Measurements from ENCODE around the gene CNTN2. TPM values are rescaled to one million over a fixed set of nuclear protein-coding genes. Genes with fewer than 3 reads are reported as not detected.

The CNTN2 gene
- total RNA-seq, 1 donor from 2014 or later, result 0.30 TPM

DNA sequence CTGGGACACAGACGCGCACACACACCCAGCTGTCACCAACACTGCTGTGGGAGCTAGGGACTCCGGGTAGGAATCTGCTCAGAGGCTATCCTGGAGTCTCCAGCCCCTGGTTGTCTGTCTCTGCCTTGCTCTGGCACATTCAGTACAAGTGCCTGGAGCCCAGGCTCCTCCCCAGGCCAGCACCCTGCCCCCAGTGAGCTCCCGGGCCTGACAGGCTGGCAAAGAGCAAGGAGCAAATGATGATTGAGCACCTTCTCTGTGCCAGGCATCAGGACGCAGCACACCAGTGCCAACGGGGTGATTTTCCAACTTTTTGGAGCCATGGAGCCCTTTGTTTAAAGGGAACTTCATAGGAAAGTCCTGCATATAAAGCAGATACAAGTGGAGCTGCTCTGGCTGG, 6.5 kb downstream of the CNTN2 start:
- DNase-seq (ENCODE audit: low spot score), result no peak
- intact Hi-C loops (cut with DNase I), result no loop called here

DNA sequence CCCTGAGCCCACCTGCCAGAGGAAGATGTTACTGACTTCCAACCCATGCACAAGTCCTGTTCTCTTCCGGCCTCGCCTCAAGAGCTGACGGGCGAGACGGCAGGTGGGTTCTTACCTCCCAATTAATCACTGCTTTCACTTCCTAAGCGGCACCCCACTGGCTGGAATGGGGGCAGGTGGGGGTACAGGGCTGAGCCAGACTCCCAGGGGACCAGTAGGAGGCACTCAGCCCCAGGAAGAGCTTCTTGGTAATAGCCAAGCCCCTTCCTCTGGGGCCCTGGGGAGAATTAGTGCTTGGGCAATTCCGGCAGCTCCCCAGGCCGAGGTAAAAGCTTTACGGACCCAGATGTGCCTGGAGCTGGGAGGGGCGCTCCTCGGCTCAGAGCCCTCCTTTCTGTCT, 9.7 kb downstream of the CNTN2 start:
- intact Hi-C loops (cut with DNase I), result no loop called here
- DNase-seq (ENCODE audit: low spot score), result no peak

DNA sequence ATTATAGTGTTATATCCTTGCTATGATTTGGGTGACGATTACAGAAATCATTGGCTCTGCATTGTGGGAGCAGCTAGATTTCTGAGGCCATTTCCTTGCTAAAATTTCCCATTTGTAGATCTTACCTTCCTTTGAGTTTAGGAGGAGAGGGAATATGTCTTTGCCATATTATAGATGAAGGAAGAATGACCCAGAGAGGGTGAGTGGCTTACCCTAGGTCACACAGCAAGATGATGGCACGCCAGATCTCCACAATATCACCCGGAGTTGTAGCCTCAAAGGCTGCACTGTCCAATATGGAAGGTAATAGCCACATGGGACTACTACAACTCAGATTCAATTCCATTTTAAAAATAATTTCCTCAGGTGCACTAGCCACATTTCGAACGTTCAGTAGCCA, 10.3 kb downstream of the CNTN2 start:
- DNase-seq (ENCODE audit: low spot score), result no peak
- intact Hi-C loops (cut with DNase I), result no loop called here

DNA sequence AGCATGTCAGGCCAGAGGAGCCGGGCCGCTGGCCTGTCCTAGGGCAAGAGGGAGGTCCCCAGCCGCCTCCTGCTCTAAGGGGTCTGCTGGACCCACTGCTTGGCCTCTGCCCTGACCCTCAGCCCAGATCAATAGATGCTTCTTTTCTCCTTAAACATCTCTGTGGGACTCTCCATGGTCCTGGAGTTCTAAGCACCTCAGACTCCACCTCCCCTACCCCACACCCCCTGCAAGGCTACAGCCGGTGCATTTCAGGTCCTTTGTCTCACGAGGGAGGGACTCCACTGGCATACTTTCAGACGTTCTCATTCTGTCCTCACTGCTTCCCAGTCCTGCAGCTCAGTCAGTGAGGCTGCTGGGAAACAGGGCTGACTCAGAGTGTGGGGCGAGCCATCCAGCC, 11.0 kb downstream of the CNTN2 start:
- intact Hi-C loops (cut with DNase I), result no loop called here
- no peak for DNase-seq (ENCODE audit: low spot score)

DNA sequence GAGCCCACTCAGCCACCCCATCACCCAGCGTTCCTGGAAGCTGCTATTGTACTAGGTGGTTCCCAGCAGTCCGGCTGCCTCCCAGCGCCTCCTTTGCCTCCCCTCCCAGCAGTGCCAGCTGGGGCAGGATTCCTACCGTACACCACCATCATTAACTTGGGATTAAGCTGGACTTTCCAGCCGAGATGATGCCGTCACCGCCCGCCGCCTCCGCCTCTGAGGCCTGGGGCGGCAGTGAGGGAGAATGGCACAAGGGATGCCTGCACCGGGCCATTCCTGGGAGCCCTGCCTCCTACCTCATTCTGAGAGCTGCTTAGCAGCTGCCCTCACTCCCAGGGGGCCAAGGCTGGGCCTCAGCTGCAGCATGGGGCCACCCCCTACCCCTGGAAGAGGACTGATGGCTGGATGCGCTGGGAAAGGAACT, 13.2 kb downstream of the CNTN2 start:
- intact Hi-C loops (cut with DNase I), result no loop called here
- DNase-seq (ENCODE audit: low spot score), result no peak

DNA sequence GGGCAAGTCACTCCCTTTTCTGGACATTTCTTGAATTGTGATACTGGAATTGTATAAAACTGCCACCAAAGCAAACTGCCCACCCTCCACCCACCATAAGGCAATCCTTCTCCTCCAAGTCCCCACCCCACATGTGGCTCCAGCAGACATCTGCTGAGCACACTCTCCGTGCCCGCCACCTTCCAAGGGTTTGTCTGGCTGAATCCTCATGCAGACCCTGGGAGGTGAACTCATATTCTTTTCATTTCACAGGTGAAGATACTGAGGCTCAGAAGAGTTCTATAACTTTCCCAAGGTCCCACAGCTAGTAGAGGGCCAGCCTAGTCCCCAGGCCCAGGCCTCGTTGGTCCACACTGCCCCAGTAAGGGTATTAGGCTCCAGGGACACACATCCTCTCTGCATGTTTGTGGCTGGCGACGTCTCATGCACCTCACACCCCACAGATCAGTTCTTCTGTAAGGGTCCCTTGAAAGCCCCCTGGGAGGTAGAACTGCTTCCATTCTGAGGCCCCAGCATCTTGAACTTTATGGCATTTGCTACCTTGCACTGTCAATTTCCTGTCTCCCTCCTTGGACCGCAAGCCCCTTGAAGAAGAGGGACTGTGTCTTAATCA, 14.1 kb downstream of the CNTN2 start:
- intact Hi-C loops (cut with DNase I), result no loop called here
- DNase-seq (ENCODE audit: low spot score), result no peak

DNA sequence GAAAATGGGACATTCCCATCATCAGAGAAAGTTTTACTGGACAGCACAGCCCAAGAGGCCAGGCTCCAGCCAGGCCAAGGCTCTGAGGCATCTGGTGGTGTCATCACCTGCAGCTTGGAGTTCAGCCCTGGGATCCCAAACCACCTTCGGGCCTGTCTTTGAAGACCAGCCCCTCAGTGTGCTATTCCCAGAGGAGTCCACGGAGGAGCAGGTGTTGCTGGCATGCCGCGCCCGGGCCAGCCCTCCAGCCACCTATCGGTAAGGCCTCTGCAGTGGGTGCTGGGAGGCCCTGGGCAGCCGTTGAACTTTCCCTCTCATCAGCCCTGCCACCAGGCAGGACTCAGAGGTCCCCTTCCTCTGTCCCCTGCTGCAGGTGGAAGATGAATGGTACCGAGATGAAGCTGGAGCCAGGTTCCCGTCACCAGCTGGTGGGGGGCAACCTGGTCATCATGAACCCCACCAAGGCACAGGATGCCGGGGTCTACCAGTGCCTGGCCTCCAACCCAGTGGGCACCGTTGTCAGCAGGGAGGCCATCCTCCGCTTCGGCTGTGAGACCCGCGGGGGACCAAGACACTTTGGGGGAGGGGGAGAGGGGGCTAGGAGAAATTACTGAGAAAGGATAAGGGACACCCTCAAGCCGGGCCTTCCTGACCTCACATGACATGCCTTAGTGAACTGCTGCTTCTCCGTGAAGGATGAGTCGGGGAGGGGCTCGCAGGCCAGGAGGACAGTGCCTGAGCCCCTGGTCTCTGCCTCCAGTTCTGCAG, 15.0 kb downstream of the CNTN2 start:
- no peak for DNase-seq (ENCODE audit: low spot score)
- intact Hi-C loops (cut with DNase I), result no loop called here

DNA sequence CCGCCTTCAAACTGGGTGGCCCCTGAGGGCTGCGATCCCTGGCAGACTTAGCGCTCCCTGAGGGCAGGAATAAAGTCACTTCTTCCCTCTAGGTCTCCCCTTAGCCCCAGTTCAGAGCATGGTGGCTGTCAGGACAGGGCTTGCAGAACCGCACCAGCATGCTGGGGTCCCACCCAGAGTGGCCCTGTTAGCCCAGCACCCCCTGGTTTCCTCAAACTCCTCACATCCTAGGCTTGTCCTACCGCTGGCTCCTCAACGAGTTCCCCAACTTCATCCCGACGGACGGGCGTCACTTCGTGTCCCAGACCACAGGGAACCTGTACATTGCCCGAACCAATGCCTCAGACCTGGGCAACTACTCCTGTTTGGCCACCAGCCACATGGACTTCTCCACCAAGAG, 15.8 kb downstream of the CNTN2 start:
- intact Hi-C loops (cut with DNase I), result no loop called here
- no peak for DNase-seq (ENCODE audit: low spot score)

DNA sequence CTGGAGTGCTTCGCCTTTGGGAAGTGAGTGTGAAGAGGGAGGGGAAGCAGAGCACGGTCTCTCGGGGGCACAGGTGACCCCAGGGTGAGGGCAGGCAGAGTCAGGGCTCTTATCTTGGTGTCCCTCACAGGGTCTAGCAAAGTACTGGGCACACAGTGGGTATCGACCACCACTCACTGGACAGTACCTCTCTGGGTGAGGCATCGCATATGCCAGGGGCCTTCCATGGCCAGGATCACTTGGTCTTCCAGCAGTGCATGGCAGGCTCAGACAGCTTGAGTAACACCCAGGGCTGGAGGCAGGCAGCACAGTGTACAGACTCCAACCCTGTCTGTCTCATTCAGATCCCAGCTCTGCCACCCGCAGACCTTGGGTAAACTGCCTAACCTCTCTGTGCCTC, 16.6 kb downstream of the CNTN2 start:
- intact Hi-C loops (cut with DNase I), result loop anchor here (2.0 to 10.0 kb wide), 2 partner anchors 83 to 255 kb away; no protein-coding TSS in a partner anchor
- DNase-seq (ENCODE audit: low spot score), result no peak

DNA sequence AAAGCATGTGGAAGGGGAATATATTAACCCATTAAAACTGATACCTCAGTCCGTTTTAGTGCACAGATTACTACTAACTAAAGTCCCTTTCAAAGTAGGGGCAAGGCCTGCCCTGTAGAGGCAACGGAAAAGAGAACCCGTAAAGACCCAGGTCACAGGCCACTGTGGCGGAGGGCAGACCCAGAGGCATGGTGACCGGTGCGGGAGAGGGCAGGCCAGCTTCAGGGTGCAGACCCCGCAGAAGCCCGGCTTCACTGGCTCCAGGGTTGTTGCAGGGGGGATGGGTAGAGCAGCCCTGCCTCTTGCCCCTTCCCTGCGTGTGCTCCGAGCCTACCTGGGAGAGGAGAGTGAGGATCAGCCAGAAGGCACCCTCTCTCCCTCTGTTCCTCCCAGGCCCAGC, 17.7 kb downstream of the CNTN2 start:
- no peak for DNase-seq (ENCODE audit: low spot score)
- intact Hi-C loops (cut with DNase I), result loop anchor here (1.0 to 10.0 kb wide), 3 partner anchors 71 to 256 kb away; no protein-coding TSS in a partner anchor

DNA sequence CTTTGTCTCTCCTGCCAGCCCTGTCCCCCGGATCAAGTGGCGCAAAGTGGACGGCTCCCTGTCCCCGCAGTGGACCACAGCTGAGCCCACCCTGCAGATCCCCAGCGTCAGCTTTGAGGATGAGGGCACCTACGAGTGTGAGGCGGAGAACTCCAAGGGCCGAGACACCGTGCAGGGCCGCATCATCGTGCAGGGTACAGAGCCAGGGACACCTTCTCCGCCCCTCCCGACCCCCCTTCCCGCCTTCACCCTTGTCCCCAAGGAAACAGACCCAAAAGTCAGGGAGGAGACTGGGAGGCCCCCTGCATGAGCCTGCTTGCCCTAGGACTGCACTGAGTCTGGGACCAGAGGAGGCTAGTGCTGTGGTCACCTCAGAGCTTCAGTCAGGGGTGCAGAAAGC, 18.2 kb downstream of the CNTN2 start:
- DNase-seq (ENCODE audit: low spot score), result no peak
- intact Hi-C loops (cut with DNase I), result loop anchor here (1.0 to 10.0 kb wide), 3 partner anchors 72 to 256 kb away; no protein-coding TSS in a partner anchor

DNA sequence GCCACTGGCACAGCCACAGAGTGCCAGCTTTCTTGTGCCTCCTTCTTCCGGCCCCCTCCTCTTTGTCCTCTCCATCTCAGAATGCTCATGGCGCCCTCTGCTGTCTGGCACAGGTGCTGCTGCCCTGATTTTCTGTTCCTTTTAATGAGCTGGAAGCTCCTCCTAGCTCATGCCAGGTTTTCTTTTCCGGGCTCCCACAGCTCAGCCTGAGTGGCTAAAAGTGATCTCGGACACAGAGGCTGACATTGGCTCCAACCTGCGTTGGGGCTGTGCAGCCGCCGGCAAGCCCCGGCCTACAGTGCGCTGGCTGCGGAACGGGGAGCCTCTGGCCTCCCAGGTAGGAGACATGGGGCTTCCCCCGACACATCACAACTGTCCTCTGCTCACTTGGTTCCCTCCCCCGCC, 18.7 kb downstream of the CNTN2 start:
- DNase-seq (ENCODE audit: low spot score), result peak; percentile 88
- intact Hi-C loops (cut with DNase I), result loop anchor here (1.0 to 10.0 kb wide), 3 partner anchors 72 to 257 kb away; no protein-coding TSS in a partner anchor

DNA sequence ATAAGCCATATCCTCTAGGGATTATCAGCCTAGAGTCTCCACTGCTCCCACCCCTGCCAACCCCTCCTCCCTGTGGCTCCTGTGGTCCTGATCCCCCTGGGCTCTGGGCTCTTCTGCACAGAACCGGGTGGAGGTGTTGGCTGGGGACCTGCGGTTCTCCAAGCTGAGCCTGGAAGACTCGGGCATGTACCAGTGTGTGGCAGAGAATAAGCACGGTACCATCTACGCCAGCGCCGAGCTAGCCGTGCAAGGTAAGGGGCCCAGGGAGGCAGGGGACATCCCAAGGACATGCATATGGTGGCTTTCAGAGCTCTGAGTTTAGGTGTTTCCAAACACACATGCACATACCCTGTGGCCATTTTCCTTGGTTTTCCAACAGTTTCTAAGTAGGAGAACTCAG, 19.3 kb downstream of the CNTN2 start:
- DNase-seq (ENCODE audit: low spot score), result no peak
- intact Hi-C loops (cut with DNase I), result loop anchor here (10.0 kb wide), 1 partner anchor 258 kb away; no protein-coding TSS in a partner anchor

DNA sequence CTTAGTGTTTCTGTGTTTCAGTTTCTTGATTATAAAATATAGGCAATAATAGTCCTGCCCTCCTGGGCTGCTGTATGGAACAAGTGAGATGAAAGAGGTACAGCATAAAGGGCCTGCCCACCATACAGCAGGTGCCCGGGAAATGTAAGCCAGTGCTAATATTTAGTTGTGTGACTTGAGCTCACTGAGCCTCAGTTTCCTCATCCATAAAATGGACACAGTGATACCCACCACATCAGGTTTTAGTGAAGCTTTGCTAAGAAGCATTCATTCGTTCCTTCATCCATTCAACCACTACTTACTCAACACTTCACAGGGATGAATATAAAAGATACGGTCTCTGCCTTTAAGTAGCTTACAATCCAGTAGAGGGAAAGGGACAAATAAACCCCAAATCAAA, 19.9 kb downstream of the CNTN2 start:
- intact Hi-C loops (cut with DNase I), result loop anchor here (10.0 kb wide), 1 partner anchor 258 kb away; no protein-coding TSS in a partner anchor
- no peak for DNase-seq (ENCODE audit: low spot score)

DNA sequence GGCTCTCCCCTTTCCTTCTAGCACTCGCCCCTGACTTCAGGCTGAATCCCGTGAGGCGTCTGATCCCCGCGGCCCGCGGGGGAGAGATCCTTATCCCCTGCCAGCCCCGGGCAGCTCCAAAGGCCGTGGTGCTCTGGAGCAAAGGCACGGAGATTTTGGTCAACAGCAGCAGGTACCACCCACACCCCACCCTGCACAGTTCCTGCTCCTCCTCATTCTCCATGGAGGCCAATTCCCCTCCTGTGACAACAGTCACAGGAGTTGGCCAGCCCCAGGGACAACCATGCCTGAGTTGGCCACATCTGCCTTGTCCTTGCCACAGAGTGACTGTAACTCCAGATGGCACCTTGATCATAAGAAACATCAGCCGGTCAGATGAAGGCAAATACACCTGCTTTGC, 21.3 kb downstream of the CNTN2 start:
- intact Hi-C loops (cut with DNase I), result loop anchor here (10.0 kb wide), 1 partner anchor 260 kb away; no protein-coding TSS in a partner anchor
- DNase-seq (ENCODE audit: low spot score), result peak; percentile 53

DNA sequence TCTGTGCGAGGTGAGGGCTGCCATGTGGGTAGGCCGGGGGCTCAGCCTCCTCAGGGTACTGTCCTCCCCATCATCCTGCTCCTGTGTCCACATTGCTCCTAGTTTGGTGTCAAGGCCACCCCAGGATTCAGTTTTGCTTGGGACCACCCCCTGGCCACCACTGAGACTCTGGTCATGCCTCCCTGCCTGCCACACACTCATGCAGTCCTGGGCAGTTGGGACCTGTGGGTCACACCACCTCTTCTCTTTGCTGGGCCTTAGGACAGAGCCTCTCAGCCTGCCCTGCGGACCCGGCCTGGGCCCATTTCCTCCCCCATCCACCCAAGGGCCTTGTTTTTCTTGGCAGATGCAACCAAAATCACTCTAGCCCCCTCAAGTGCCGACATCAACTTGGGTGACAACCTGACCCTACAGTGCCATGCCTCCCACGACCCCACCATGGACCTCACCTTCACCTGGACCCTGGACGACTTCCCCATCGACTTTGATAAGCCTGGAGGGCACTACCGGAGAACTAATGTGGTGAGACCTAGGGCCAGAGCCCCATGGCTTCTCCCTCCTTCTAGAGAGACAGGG, 21.8 kb downstream of the CNTN2 start:
- DNase-seq (ENCODE audit: low spot score), result peak; percentile 33
- intact Hi-C loops (cut with DNase I), result loop anchor here (10.0 kb wide), 1 partner anchor 260 kb away; no protein-coding TSS in a partner anchor

DNA sequence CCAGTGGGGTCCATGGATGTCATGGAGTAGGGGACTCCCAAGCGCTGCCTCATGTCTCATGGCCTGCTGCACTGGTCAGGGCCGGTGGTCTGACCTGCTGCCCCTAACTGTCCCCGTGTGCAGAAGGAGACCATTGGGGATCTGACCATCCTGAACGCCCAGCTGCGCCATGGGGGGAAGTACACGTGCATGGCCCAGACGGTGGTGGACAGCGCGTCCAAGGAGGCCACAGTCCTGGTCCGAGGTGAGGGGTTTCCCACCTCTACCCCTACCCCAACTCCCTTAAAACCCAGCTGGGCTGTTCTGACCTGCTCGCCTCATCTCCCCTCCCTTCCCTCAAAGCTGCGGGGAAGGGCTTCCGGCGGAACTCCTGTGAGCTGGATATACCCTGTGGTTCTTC, 22.7 kb downstream of the CNTN2 start:
- intact Hi-C loops (cut with DNase I), result loop anchor here (10.0 kb wide), 1 partner anchor 261 kb away; no protein-coding TSS in a partner anchor
- no peak for DNase-seq (ENCODE audit: low spot score)

DNA sequence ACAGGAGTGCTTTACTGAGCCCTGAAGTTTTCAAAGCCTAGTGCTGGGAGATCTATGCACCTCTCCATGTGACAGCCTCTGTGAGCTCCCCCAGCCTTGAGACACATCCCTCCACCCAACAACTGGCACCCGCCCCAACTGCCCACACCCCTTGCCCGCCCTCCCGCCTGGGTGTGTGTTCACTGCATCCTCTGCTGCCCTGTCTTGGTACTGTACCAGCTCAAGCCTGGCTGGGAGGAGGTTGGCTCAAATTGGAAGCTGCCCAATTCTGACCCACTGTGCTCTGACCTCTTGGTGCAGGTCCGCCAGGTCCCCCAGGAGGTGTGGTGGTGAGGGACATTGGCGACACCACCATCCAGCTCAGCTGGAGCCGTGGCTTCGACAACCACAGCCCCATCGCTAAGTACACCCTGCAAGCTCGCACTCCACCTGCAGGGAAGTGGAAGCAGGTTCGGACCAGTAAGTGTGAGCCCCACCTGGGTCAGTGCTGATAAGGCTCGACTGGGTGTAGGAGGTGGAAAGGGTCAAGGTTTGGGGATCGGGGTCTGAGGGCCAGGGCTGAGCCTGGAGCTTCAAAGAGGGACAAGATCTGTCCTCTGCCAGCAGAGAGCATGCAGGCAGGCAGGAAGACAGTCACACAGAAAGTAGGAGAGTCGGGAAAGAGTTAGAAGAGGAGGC, 23.3 kb downstream of the CNTN2 start:
- intact Hi-C loops (cut with DNase I), result loop anchor here (10.0 kb wide), 1 partner anchor 261 kb away; no protein-coding TSS in a partner anchor
- peak; percentile 67 for DNase-seq (ENCODE audit: low spot score)

DNA sequence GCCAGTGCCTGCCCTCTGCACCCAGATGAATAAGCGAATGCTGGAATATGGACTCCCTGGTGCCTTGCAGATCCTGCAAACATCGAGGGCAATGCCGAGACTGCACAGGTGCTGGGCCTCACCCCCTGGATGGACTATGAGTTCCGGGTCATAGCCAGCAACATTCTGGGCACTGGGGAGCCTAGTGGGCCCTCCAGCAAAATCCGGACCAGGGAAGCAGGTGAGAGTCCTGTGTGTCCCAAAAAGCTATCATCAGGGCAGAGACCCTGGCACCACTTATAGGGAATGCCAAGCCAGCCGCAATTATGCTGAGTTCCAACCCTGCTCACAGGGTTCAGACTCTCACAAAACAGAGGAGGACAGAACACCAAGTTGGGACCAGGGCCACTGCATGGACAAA, 24.0 kb downstream of the CNTN2 start:
- intact Hi-C loops (cut with DNase I), result loop anchor here (10.0 kb wide), 1 partner anchor 262 kb away; no protein-coding TSS in a partner anchor
- no peak for DNase-seq (ENCODE audit: low spot score)

DNA sequence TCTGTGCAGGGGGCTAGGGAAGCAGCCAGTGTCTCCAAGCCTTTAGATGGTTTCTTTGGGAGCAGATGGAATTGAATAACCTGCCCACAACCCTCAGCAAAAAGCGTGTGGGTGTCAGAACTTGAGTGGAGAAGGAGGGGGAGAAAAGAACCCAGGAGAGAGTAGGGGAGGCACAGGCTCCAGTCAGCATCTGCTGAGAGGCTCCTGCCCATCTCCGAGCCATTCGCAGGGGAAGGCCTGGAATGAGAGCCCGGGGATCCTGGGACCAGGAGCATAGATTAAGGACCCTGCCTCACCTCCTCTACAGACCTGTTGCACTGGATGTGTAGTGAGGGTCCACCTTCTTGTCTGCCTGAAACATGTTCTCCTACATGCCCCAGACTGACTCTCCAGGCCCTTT, 25.0 kb downstream of the CNTN2 start:
- intact Hi-C loops (cut with DNase I), result loop anchor here (10.0 kb wide), 1 partner anchor 263 kb away; no protein-coding TSS in a partner anchor
- no peak for DNase-seq (ENCODE audit: low spot score)
